A549 (cell line): ENCODE data around the gene LAMA3. TPM values are rescaled to one million over a fixed set of nuclear protein-coding genes. Genes with fewer than 3 reads are reported as not detected.

ENCODE experiments used
- ATAC-seq, 2 experiments: fragments of 200-7000 bp in 1 of 2; fragments of >200 bp in 1 of 2; cut with Nextera tagmentation in 1 of 2; cut with Tn5 transposase in 1 of 2; 3 replicates each; pipeline versions ENCODE4 v1.8.0 to v1.9.1; 2018 to 2020; ENCODE audit warnings: mild to moderate bottlenecking in 1 of 2, moderate library complexity in 1 of 2
- CTCF ChIA-PET: fragments of 300-600 bp; sonication (Branson Sonifier 250); formaldehyde crosslinking; extraction: SDS; loops from one replicate; lab custom pipeline; 2021; ENCODE audit warnings: antibody characterized with exemption, inconsistent platforms; lab: Yijun Ruan, JAX
- POLR2A ChIA-PET: fragments of 350-600 bp; formaldehyde crosslinking; extraction: SDS; loops from one replicate; lab custom pipeline; 2021; ENCODE audit warnings: antibody characterized with exemption, inconsistent platforms; lab: Yijun Ruan, JAX
- DNase-seq, 2 experiments: peaks; one replicate each; pipeline versions ENCODE4 v3.0.0 to v3.0.0-alpha.2; 2011 to 2016; ENCODE audit warnings: low read depth in 1 of 2, low spot score in 1 of 2
- FAIRE-seq: peaks from 2 replicates; lab custom pipeline; 2011; peaks lifted over from hg19 to GRCh38; lab: Jason Lieb, UNC
- H3K27ac ChIP-seq, 2 experiments: fragments of >200 bp; sonication (Bioruptor Twin); formaldehyde crosslinking; 3 replicates each; pipeline ENCODE4 v1.5.1; 2016 to 2017
- H3K4me1 ChIP-seq: fragments of >200 bp; sonication (Bioruptor Twin); formaldehyde crosslinking; 3 replicates; pipeline ENCODE4 v1.6.1; 2016
- H3K4me2 ChIP-seq: fragments of >200 bp; sonication (Bioruptor Twin); formaldehyde crosslinking; 3 replicates; pipeline ENCODE4 v1.6.1; 2016
- H3K4me3 ChIP-seq: fragments of >200 bp; sonication (Bioruptor Twin); formaldehyde crosslinking; 3 replicates; pipeline ENCODE4 v1.5.1; 2016
- H3K9me3 ChIP-seq: fragments of >200 bp; sonication (Bioruptor Twin); formaldehyde crosslinking; 3 replicates; pipeline ENCODE4 v1.6.1; 2016
- CBX8 ChIP-seq: fragments of 200-600 bp; sonication (generic); IDR thresholded peaks from 2 replicates; pipeline ENCODE4 v1.6.1; 2016
- EHF ChIP-seq: fragments of 250-450 bp; sonication (Bioruptor Pico); IDR thresholded peaks from 2 replicates; pipeline ENCODE4 v1.5.0; 2020; ENCODE audit warnings: mild to moderate bottlenecking
- EP300 ChIP-seq, 2 experiments: fragments of >200 bp; sonication (Bioruptor Twin); formaldehyde crosslinking; IDR thresholded peaks; 2 replicates in 1 of 2; 3 replicates in 1 of 2; pipeline ENCODE4 v1.6.1; 2016 to 2017
- FOSL2 ChIP-seq, 2 experiments: fragments of 450-650 bp in 1 of 2; fragments of >200 bp in 1 of 2; sonication (Bioruptor Twin) in 1 of 2; formaldehyde crosslinking; IDR thresholded peaks; 2 replicates each; pipeline versions ENCODE4 v1.5.0 to v1.6.1; 2016 to 2020; ENCODE audit warnings: mild to moderate bottlenecking in 1 of 2, moderate library complexity in 1 of 2
- GATA3 ChIP-seq: IDR thresholded peaks from 2 replicates; pipeline ENCODE4 v1.6.1; 2012; ENCODE audit warnings: borderline replicate concordance
- HDAC2 ChIP-seq: fragments of 200-600 bp; sonication (generic); IDR thresholded peaks from 2 replicates; pipeline ENCODE4 v1.6.1; 2016
- MAFK ChIP-seq: fragments of 450-650 bp; IDR thresholded peaks from 2 replicates; pipeline ENCODE4 v1.6.1; 2014; ENCODE audit not compliant: partially characterized antibody
- MAZ ChIP-seq: fragments of 150-350 bp; IDR thresholded peaks from 2 replicates; pipeline ENCODE4 v1.6.1; 2014; ENCODE audit warnings: antibody characterized with exemption, low read depth, low read length, borderline replicate concordance
- NPAS2 ChIP-seq: fragments of 250-450 bp; sonication (Bioruptor Pico); IDR thresholded peaks from 2 replicates; pipeline ENCODE4 v1.8.0; 2022; ENCODE audit warnings: mild to moderate bottlenecking, moderate library complexity, borderline replicate concordance
- NR3C1 ChIP-seq: fragments of >200 bp; sonication (Bioruptor Twin); formaldehyde crosslinking; IDR thresholded peaks from 3 replicates; pipeline ENCODE4 v1.6.1; 2017
- PHF8 ChIP-seq: fragments of 200-600 bp; sonication (generic); IDR thresholded peaks from 2 replicates; pipeline ENCODE4 v1.6.1; 2016; ENCODE audit warnings: low read depth, mild to moderate bottlenecking, antibody characterized with exemption, moderate library complexity, borderline replicate concordance
- POLR2A ChIP-seq: IDR thresholded peaks from 2 replicates; pipeline ENCODE4 v1.6.1; 2012; ENCODE audit warnings: mild to moderate bottlenecking, low read length
- POLR2AphosphoS2 ChIP-seq: conservative IDR thresholded peaks from 2 replicates; pipeline ENCODE4 v1.6.1; 2012; ENCODE audit warnings: low read length, improper control_type of control experiment, inconsistent platforms
- SMC3 ChIP-seq: fragments of >200 bp; sonication (Bioruptor Twin); formaldehyde crosslinking; IDR thresholded peaks from 3 replicates; pipeline ENCODE4 v1.6.1; 2018; ENCODE audit warnings: inconsistent platforms
- SREBF2 ChIP-seq: fragments of 450-650 bp; IDR thresholded peaks from 2 replicates; pipeline ENCODE4 v1.6.1; 2014; ENCODE audit warnings: mild to moderate bottlenecking, moderate library complexity
- ZC3H11A ChIP-seq: fragments of 450-650 bp; IDR thresholded peaks from 2 replicates; pipeline ENCODE4 v1.6.1; 2014; ENCODE audit warnings: antibody characterized with exemption, mild to moderate bottlenecking
- ZFP36 ChIP-seq: fragments of 450-650 bp; IDR thresholded peaks from 2 replicates; pipeline ENCODE4 v1.6.1; 2014; ENCODE audit warnings: borderline replicate concordance; ENCODE audit not compliant: partially characterized antibody
- ZNF302 ChIP-seq: fragments of 250-450 bp; sonication (Bioruptor Pico); IDR thresholded peaks from 2 replicates; pipeline ENCODE4 v1.9.0; 2021; ENCODE audit warnings: inconsistent platforms, mild to moderate bottlenecking, moderate library complexity
- ZSCAN20 ChIP-seq: fragments of 250-450 bp; sonication (Bioruptor Pico); IDR thresholded peaks from 2 replicates; pipeline ENCODE4 v1.8.0; 2022; ENCODE audit warnings: mild to moderate bottlenecking, moderate library complexity
- WGBS: methylation state at CpG from one replicate; pipeline ENCODE4 v1.1.6; 2017; ENCODE audit errors: missing lambda C conversion rate; 5-methylcytosine and 5-hydroxymethylcytosine counted together
- polyA plus RNA-seq, 4 experiments: library from polyadenylated mRNA; depleted of rRNA in 3 of 4; stranded (reverse); fragments of >200 nt; fragmentation: RNase III in 1 of 4; extraction: RNeasy Plus Mini Kit Qiagen cat#74134 plus additional on column Dnase treatment in 1 of 4; gene quantifications; 2 replicates in 3 of 4; 3 replicates in 1 of 4; pipeline ENCODE4 v1.2.3, GENCODE V29; 2011 to 2017
- TF ChIP-seq, protein P1 (sequence below): fragments of 250-450 bp; sonication (Bioruptor Pico); IDR thresholded peaks from 2 replicates; pipeline ENCODE4 v1.5.0; 2021; ENCODE audit warnings: mild to moderate bottlenecking, moderate library complexity, borderline replicate concordance
- TF ChIP-seq, protein P2 (sequence below): fragments of 250-450 bp; sonication (Bioruptor Pico); IDR thresholded peaks from 2 replicates; pipeline ENCODE4 v1.5.0; 2020; ENCODE audit warnings: low read depth, mild to moderate bottlenecking, moderate library complexity
- TF ChIP-seq, protein P3 (sequence below): fragments of 150-350 bp; IDR thresholded peaks from 2 replicates; pipeline ENCODE4 v1.6.1; 2014; ENCODE audit warnings: low read depth, mild to moderate bottlenecking, low read length
- TF ChIP-seq, protein P4 (sequence below): IDR thresholded peaks from 2 replicates; pipeline ENCODE4 v1.6.1; 2012; ENCODE audit warnings: low read depth, borderline replicate concordance
- TF ChIP-seq, protein P5 (sequence below): fragments of 200-600 bp; sonication (generic); IDR thresholded peaks from 2 replicates; pipeline ENCODE4 v1.6.1; 2016; ENCODE audit warnings: antibody characterized with exemption, mild to moderate bottlenecking, moderate library complexity

Gene LAMA3
- polyA plus RNA-seq, 2 of the 4 experiments (the other 2 are of a cell fraction), result 18.2 to 31.0 TPM

DNA sequence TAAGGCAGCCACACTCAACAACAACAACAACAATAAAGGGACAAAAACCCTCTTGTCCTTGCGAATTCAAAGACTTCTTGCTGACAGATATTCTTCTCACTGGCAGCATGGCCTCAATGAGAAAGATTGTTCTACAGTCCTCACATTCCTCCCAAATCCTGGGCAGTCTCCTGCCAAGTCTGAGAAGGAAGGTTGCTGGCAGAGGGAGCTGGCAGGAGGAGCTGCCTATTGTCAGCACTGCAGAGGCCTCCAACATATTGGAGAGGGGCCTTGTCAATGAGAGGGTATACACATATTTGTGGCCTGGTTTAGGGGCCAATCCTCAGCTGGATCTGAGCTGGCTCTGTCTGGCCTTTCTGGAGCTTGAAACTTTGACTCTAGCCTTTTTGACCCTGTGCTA is 63.5 kb downstream of the LAMA3 start:
- CTCF ChIA-PET, result interaction anchor here (1.7 kb wide), 1 partner anchor 8 kb away, joined by 4 read pairs; no protein-coding TSS in a partner anchor
- no peak for FAIRE-seq
- 95% methylated on average over 1 of the region's 1 CpG for WGBS

DNA sequence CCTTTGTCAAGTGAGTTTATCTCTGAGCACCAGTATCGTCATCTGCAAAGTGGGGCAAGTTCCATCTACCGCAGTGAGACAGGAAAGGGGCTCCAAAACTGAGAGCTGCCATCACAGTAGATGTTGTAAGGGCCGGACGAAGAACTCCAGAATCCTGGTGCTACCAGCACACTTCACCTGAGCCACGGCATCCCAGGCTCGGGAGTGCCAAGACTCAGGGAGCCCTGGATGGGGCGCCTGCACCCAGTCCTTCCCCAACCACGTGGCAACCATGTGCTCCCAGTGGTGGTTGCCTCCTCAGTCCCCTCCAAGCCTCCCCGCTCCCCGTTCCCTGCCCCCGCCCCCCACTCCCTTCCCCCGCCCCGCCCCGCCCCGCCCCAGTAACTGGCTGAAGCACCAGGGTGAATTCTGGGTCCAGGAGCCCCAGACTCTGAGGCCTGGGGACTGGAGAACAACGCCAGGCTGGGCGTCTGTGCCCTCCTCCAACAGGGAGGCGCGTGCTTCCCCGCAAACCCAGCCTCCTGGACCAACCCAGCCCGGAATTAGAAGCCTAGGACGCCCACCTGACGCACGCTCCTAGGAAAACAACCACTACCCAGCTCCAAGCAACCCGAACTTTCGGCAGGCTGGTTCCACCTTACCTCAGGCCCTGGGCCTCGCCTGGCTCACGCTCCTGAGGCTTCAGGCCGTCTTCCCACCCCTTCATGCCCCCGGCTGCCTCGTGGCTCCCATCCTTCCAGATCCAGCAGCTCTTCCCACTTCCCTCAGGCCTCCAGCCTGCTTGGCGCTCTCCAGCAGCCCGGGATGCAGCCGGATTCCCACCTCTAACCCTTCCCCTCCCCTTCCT is 67.6 kb downstream of the LAMA3 start:
- H3K4me1 ChIP-seq, result no peaks in the 10 kb centered on the region
- WGBS, result 92% methylated on average over 14 of the region's 34 CpGs
- no peak overlapping the region for H3K4me2 ChIP-seq
- ATAC-seq, result no peak
- POLR2A ChIA-PET, result interaction anchor here (0.6 kb wide), 1 partner anchor 382 kb away, joined by 4 read pairs; the partner anchor contains the start of gene CABYR
- H3K9me3 ChIP-seq, result no peaks in the 10 kb centered on the region
- DNase-seq, result no peak
- CTCF ChIA-PET, result interaction anchor here (0.6 to 1.4 kb wide), 3 partner anchors 54 to 258 kb away, joined by 3 read pairs; no protein-coding TSS in a partner anchor
- no peak overlapping the region for H3K27ac ChIP-seq
- no peak for FAIRE-seq
- H3K4me3 ChIP-seq, result no peak overlapping the region
- TF ChIP-seq POLR2A (no peak), MAZ (no peak), GATA3 (no peak), NPAS2 (CRISPR knock-in tag) (no peak), ZFP36 (no peak), ZSCAN20 (CRISPR knock-in tag) (no peak), SMC3 (no peak), MAFK (no peak), SREBF2 (no peak), NR3C1 (no peak), EP300 (IDR thresholded peaks at IDR 0.05) (no peak), POLR2AphosphoS2 (no peak), FOSL2 (IDR thresholded peaks at IDR 0.05) (no peak), FOSL2 (CRISPR knock-in tag; IDR thresholded peaks at IDR 0.05) (no peak), EHF (CRISPR knock-in tag) (no peak), ZC3H11A (no peak)
- TF ChIP-seq, protein P1, sequence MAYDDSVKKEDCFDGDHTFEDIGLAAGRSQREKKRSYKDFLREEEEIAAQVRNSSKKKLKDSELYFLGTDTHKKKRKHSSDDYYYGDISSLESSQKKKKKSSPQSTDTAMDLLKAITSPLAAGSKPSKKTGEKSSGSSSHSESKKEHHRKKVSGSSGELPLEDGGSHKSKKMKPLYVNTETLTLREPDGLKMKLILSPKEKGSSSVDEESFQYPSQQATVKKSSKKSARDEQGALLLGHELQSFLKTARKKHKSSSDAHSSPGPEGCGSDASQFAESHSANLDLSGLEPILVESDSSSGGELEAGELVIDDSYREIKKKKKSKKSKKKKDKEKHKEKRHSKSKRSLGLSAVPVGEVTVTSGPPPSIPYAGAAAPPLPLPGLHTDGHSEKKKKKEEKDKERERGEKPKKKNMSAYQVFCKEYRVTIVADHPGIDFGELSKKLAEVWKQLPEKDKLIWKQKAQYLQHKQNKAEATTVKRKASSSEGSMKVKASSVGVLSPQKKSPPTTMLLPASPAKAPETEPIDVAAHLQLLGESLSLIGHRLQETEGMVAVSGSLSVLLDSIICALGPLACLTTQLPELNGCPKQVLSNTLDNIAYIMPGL, result no peak
- TF ChIP-seq, protein P2, sequence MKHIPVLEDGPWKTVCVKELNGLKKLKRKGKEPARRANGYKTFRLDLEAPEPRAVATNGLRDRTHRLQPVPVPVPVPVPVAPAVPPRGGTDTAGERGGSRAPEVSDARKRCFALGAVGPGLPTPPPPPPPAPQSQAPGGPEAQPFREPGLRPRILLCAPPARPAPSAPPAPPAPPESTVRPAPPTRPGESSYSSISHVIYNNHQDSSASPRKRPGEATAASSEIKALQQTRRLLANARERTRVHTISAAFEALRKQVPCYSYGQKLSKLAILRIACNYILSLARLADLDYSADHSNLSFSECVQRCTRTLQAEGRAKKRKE (CRISPR knock-in tag), result no peak
- TF ChIP-seq, protein P3, sequence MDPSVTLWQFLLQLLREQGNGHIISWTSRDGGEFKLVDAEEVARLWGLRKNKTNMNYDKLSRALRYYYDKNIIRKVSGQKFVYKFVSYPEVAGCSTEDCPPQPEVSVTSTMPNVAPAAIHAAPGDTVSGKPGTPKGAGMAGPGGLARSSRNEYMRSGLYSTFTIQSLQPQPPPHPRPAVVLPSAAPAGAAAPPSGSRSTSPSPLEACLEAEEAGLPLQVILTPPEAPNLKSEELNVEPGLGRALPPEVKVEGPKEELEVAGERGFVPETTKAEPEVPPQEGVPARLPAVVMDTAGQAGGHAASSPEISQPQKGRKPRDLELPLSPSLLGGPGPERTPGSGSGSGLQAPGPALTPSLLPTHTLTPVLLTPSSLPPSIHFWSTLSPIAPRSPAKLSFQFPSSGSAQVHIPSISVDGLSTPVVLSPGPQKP, result no peak

More for the DNA sequence above, 63.5 kb downstream of the LAMA3 start:
- Histone ChIP-seq H3K27ac (no peak overlapping the region), H3K9me3 (no peaks in the 10 kb centered on the region), H3K4me3 (no peak overlapping the region), H3K4me1 (no peaks in the 10 kb centered on the region), H3K4me2 (no peak overlapping the region)
- TF ChIP-seq ZNF302 (CRISPR knock-in tag) (no peak), PHF8 (no peak), GATA3 (no peak), CBX8 (no peak), MAZ (no peak), HDAC2 (no peak), NPAS2 (CRISPR knock-in tag) (no peak), ZSCAN20 (CRISPR knock-in tag) (no peak)
- TF ChIP-seq, protein P3, result no peak
- TF ChIP-seq, protein P4, sequence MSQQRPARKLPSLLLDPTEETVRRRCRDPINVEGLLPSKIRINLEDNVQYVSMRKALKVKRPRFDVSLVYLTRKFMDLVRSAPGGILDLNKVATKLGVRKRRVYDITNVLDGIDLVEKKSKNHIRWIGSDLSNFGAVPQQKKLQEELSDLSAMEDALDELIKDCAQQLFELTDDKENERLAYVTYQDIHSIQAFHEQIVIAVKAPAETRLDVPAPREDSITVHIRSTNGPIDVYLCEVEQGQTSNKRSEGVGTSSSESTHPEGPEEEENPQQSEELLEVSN, result no peak
- TF ChIP-seq, protein P5, sequence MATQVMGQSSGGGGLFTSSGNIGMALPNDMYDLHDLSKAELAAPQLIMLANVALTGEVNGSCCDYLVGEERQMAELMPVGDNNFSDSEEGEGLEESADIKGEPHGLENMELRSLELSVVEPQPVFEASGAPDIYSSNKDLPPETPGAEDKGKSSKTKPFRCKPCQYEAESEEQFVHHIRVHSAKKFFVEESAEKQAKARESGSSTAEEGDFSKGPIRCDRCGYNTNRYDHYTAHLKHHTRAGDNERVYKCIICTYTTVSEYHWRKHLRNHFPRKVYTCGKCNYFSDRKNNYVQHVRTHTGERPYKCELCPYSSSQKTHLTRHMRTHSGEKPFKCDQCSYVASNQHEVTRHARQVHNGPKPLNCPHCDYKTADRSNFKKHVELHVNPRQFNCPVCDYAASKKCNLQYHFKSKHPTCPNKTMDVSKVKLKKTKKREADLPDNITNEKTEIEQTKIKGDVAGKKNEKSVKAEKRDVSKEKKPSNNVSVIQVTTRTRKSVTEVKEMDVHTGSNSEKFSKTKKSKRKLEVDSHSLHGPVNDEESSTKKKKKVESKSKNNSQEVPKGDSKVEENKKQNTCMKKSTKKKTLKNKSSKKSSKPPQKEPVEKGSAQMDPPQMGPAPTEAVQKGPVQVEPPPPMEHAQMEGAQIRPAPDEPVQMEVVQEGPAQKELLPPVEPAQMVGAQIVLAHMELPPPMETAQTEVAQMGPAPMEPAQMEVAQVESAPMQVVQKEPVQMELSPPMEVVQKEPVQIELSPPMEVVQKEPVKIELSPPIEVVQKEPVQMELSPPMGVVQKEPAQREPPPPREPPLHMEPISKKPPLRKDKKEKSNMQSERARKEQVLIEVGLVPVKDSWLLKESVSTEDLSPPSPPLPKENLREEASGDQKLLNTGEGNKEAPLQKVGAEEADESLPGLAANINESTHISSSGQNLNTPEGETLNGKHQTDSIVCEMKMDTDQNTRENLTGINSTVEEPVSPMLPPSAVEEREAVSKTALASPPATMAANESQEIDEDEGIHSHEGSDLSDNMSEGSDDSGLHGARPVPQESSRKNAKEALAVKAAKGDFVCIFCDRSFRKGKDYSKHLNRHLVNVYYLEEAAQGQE, result no peak
- ATAC-seq (no peak), DNase-seq (no peak)
- POLR2A ChIA-PET, result no interaction called here
